HL-60 (cell line): ENCODE measurements around the gene FOXO3.

Source experiments
- CTCF ChIP-seq: IDR thresholded peaks from one replicate; pipeline ENCODE4 v1.5.1; 2011; ENCODE audit warnings: low read length, control low read depth, inconsistent platforms; ENCODE audit not compliant: insufficient read depth
- POLR2AphosphoS5 ChIP-seq: IDR thresholded peaks from 2 replicates; pipeline ENCODE4 v1.6.1; 2012; ENCODE audit warnings: low read depth
- REST ChIP-seq: IDR thresholded peaks from 2 replicates; pipeline ENCODE4 v1.6.1; 2012; ENCODE audit warnings: low read depth; ENCODE audit not compliant: insufficient replicate concordance

- no peak for TF ChIP-seq CTCF
- no peak for TF ChIP-seq REST
- peak; percentile 87 for TF ChIP-seq POLR2AphosphoS5
Measured at GRCh38 chr6:108712946-108713345, 152.2 kb downstream of the FOXO3 start.
